Transverse colon (tissue), 4 donors: ENCODE data around the gene GPR151.

ENCODE experiments used
- CTCF ChIP-seq, 5 experiments: fragments of 200-600 bp in 3 of 5; fragments of 450-650 bp in 2 of 5; sonication (generic) in 3 of 5; IDR thresholded peaks; 1 replicate in 2 of 5; 2 replicates in 3 of 5; pipeline ENCODE4 v1.5.1; 2016 to 2017; ENCODE audit warnings: antibody characterized with exemption in 5 of 5, inconsistent platforms in 3 of 5, mild to moderate bottlenecking in 2 of 5, moderate library complexity in 1 of 5
- EP300 ChIP-seq: sonication (generic); formaldehyde crosslinking; IDR thresholded peaks from one replicate; pipeline ENCODE4 v1.6.1; 2017; ENCODE audit warnings: antibody characterized with exemption, low read depth
- POLR2AphosphoS5 ChIP-seq, 3 donors: sonication (generic); formaldehyde crosslinking; IDR thresholded peaks; one replicate each; pipeline ENCODE4 v1.6.1; 2016; ENCODE audit warnings: antibody characterized with exemption in 3 of 3

- no peak for TF ChIP-seq CTCF (IDR thresholded peaks at IDR 0.05)
- TF ChIP-seq POLR2AphosphoS5 (IDR thresholded peaks at IDR 0.05) = no peak
- TF ChIP-seq EP300 = no peak
These were observed 25.7 kb downstream of the GPR151 start for GRCh38 chr5:146490089-146490843.
